ENCODE measurements around the gene SH3D21.

Gene SH3D21

GRCh38 chr1:36306902-36307456 lies 811 bp downstream of the SH3D21 start:
- DNase-seq (ENCODE audit: low read depth) = peak; percentile 93
- no peak for TF ChIP-seq CTCF (conservative IDR thresholded peaks at IDR 0.05; ENCODE audit: low read depth, low read length)
- H3K4me3 ChIP-seq (ENCODE audit: low read depth, low read length) = peak overlapping the region; percentile 63

GRCh38 chr1:36307601-36308330 lies 1.6 kb downstream of the SH3D21 start:
- DNase-seq (ENCODE audit: low read depth) = no peak
- TF ChIP-seq CTCF (conservative IDR thresholded peaks at IDR 0.05; ENCODE audit: low read depth, low read length) = no peak
- H3K4me3 ChIP-seq (ENCODE audit: low read depth, low read length) = peak overlapping the region; percentile 63

GRCh38 chr1:36309397-36309796 lies 3.2 kb downstream of the SH3D21 start:
- H3K4me3 ChIP-seq (ENCODE audit: low read depth, low read length) = no peak overlapping the region
- DNase-seq (ENCODE audit: low read depth) = no peak
- TF ChIP-seq CTCF (conservative IDR thresholded peaks at IDR 0.05; ENCODE audit: low read depth, low read length) = no peak

- peak overlapping the region; percentile 84 for H3K4me3 ChIP-seq (ENCODE audit: low read depth, low read length)
- no peak for TF ChIP-seq CTCF (conservative IDR thresholded peaks at IDR 0.05; ENCODE audit: low read depth, low read length)
- DNase-seq (ENCODE audit: low read depth) = peak; percentile 26
These were observed 14.2 kb downstream of the SH3D21 start for GRCh38 chr1:36320291-36320761.

- TF ChIP-seq CTCF (conservative IDR thresholded peaks at IDR 0.05; ENCODE audit: low read depth, low read length) = no peak
- H3K4me3 ChIP-seq (ENCODE audit: low read depth, low read length) = peak overlapping the region; percentile 84
- DNase-seq (ENCODE audit: low read depth) = no peak
These were observed 14.6 kb downstream of the SH3D21 start for GRCh38 chr1:36320767-36321118.

- H3K4me3 ChIP-seq (ENCODE audit: low read depth, low read length) = peak overlapping the region; percentile 84
- peak; percentile 98 for DNase-seq (ENCODE audit: low read depth)
- no peak for TF ChIP-seq CTCF (conservative IDR thresholded peaks at IDR 0.05; ENCODE audit: low read depth, low read length)
These were observed 15.2 kb downstream of the SH3D21 start for GRCh38 chr1:36321119-36321951.
